SU-DHL-6 (cell line): Measurements from ENCODE around the gene TNNI2.

Experiments
- H2AFZ ChIP-seq: fragments of 200-600 bp; sonication (generic); 2 replicates; pipeline ENCODE4 v1.6.1; 2014; ENCODE audit warnings: low read depth, mild to moderate bottlenecking, moderate library complexity, mixed read lengths, antibody characterized with exemption, low read length; ENCODE audit not compliant: severe bottlenecking
- H3F3A ChIP-seq: fragments of 200-600 bp; shearing (Covaris generic); 2 replicates; pipeline ENCODE4 v1.6.0; 2016; ENCODE audit warnings: antibody characterized with exemption, mild to moderate bottlenecking; ENCODE audit not compliant: insufficient read depth
- H3K27ac ChIP-seq: fragments of 200-600 bp; sonication (generic); 2 replicates; pipeline ENCODE4 v1.5.1; 2016; ENCODE audit warnings: low read depth, mild to moderate bottlenecking, low read length, moderate library complexity, mixed read lengths
- H3K27me3 ChIP-seq: fragments of 200-600 bp; sonication (generic), shearing (Covaris generic); 2 replicates; pipeline ENCODE4 v1.6.0; 2014; ENCODE audit warnings: mild to moderate bottlenecking, low read length
- H3K36me3 ChIP-seq: fragments of 200-600 bp; sonication (generic); 2 replicates; pipeline ENCODE4 v1.6.1; 2014; ENCODE audit warnings: mild to moderate bottlenecking, low read length, mixed read lengths
- H3K4me2 ChIP-seq: fragments of 300-600, 200-600 bp; shearing (Covaris generic), sonication (generic); 2 replicates; pipeline ENCODE4 v1.6.0; 2014; ENCODE audit warnings: low read length, low read depth, mild to moderate bottlenecking; ENCODE audit not compliant: poor library complexity, severe bottlenecking
- H3K4me3 ChIP-seq: fragments of 200-600 bp; sonication (generic); 2 replicates; pipeline ENCODE4 v1.5.1; 2014; ENCODE audit warnings: antibody characterized with exemption, low read length, mild to moderate bottlenecking, mixed read lengths; ENCODE audit not compliant: insufficient read depth, poor library complexity, severe bottlenecking
- H3K79me2 ChIP-seq: fragments of 200-600 bp; sonication (generic); 2 replicates; pipeline ENCODE4 v1.6.1; 2014; ENCODE audit warnings: mild to moderate bottlenecking, low read length, moderate library complexity; ENCODE audit not compliant: insufficient read depth
- H3K9ac ChIP-seq: fragments of 200-600 bp; sonication (generic); 2 replicates; pipeline ENCODE4 v1.7.0; 2014; ENCODE audit warnings: mild to moderate bottlenecking, low read length
- H3K9me2 ChIP-seq: fragments of 200-600 bp; sonication (generic); replicated peaks from 2 replicates; pipeline ENCODE4 v1.6.1; 2014; ENCODE audit warnings: low read length; ENCODE audit not compliant: insufficient read depth
- H3K9me3 ChIP-seq: fragments of 200-600 bp; sonication (generic); 2 replicates; pipeline ENCODE4 v1.6.1; 2014; ENCODE audit warnings: low read length, mixed read lengths; ENCODE audit not compliant: insufficient read depth
- H4K20me1 ChIP-seq: fragments of 200-600 bp; sonication (generic); 2 replicates; pipeline ENCODE4 v1.6.1; 2014; ENCODE audit warnings: low read depth, mild to moderate bottlenecking, antibody characterized with exemption, low read length, moderate library complexity, mixed read lengths
- CTCF ChIP-seq: fragments of 200-600 bp; sonication (generic); IDR thresholded peaks from one replicate; pipeline ENCODE4 v1.5.1; 2017; ENCODE audit warnings: antibody characterized with exemption, mild to moderate bottlenecking, low read length, moderate library complexity; ENCODE audit not compliant: insufficient read depth, poor library complexity, severe bottlenecking
- EZH2phosphoT487 ChIP-seq: fragments of 200-600 bp; sonication (generic), shearing (Covaris generic); conservative IDR thresholded peaks from 2 replicates; pipeline ENCODE4 v1.6.1; 2018; ENCODE audit warnings: mild to moderate bottlenecking, antibody characterized with exemption, low read length, moderate library complexity, mixed read lengths

TNNI2 gene

GRCh38 chr11:1832920-1833295 is 5.9 kb upstream of the TNNI2 start:
- H3K27me3 ChIP-seq, result no peaks in the 10 kb centered on the region
- H3K4me2 ChIP-seq, result no peak overlapping the region
- no peaks in the 10 kb centered on the region for H3K9me2 ChIP-seq
- no peak for TF ChIP-seq CTCF
- no peak for TF ChIP-seq EZH2phosphoT487
- H3K27ac ChIP-seq, result no peak overlapping the region
- H3K9me3 ChIP-seq, result no peaks in the 10 kb centered on the region
- H3K79me2 ChIP-seq, result no peaks in the 10 kb centered on the region
- no peak overlapping the region for H3K4me3 ChIP-seq
- no peaks in the 10 kb centered on the region for H3F3A ChIP-seq
- no peak overlapping the region for H2AFZ ChIP-seq
- H4K20me1 ChIP-seq, result no peaks in the 10 kb centered on the region
- no peaks in the 10 kb centered on the region for H3K36me3 ChIP-seq
- no peak overlapping the region for H3K9ac ChIP-seq

DNA sequence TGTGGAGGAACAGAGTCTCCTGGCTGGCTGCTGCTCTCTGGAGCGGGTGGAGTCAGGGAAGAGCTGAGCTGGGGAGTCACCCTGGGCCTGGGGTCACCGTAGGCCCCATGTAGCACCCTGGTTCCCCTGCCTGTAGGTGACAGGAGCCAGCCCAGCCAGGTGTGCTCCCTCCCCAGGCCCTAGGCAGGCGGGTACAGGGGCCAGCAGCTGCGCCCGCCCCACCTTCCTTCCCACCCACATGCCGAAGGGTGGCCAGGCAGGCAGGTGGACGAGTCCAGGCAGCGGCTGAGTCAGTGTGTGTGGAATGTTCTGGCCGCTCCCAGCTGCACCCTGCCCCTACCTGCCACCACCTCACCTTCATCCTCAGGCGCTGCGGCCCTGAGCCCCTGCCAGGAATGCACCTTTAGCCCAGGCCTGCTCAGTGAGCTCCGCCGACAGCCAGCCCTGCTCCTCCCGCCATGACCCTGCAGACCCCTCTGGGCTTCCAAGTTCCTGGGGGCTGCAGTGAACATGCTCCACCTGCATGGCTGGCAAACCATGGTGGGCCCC is 4.6 kb upstream of the TNNI2 start:
- Histone ChIP-seq H3K9me3 (no peaks in the 10 kb centered on the region), H3K9ac (no peak overlapping the region), H3K27ac (no peak overlapping the region), H4K20me1 (no peaks in the 10 kb centered on the region), H3K79me2 (no peaks in the 10 kb centered on the region), H3K36me3 (no peaks in the 10 kb centered on the region), H3F3A (no peaks in the 10 kb centered on the region), H3K9me2 (no peaks in the 10 kb centered on the region), H3K4me2 (no peak overlapping the region), H3K27me3 (no peaks in the 10 kb centered on the region), H2AFZ (no peak overlapping the region), H3K4me3 (no peak overlapping the region)
- TF ChIP-seq EZH2phosphoT487 (no peak), CTCF (no peak)

- no peak within 1 kb of the TSS for H3K27ac ChIP-seq
- H3K36me3 ChIP-seq, result no peaks in the 10 kb centered on the region
- H3K9ac ChIP-seq, result no peak within 1 kb of the TSS
- no peaks in the 10 kb centered on the region for H3K9me2 ChIP-seq
- H3K79me2 ChIP-seq, result no peaks in the 10 kb centered on the region
- no peak within 1 kb of the TSS for H3K4me2 ChIP-seq
- no peaks in the 10 kb centered on the region for H3K9me3 ChIP-seq
- no peak within 1 kb of the TSS for H3K4me3 ChIP-seq
- no peaks in the 10 kb centered on the region for H3K27me3 ChIP-seq
- no peaks in the 10 kb centered on the region for H4K20me1 ChIP-seq
- no peaks in the 10 kb centered on the region for H3F3A ChIP-seq
- no peak for TF ChIP-seq CTCF
- H2AFZ ChIP-seq, result no peak within 1 kb of the TSS
These were observed 3.8 kb upstream of the TNNI2 start, which contains the start of gene SYT8 for GRCh38 chr11:1834779-1835670. SYT8 (plus strand) TSS chr11:1834990; CDS start chr11:1835106, 116 bp downstream.
